K562 (cell line): Measurements from ENCODE around the gene ROPN1L. TPM values are rescaled to one million over a fixed set of nuclear protein-coding genes. Genes with fewer than 3 reads are reported as not detected.
A peak's percentile ranks its signal among the peaks of the same experiment; 100 is the strongest.

Experiments
- ATAC-seq: fragments of 200-7000 bp; cut with Tn5 transposase; 3 replicates; pipeline ENCODE4 v1.9.1; 2020; ENCODE audit warnings: moderate library complexity
- BruUV-seq: library from RNA; stranded (reverse); fragments of 400-500 nt; replicated peaks from 2 replicates; lab custom pipeline; 2021; lab: Mats Ljungman, UMichigan
- CTCF ChIA-PET: fragments of 300-600 bp; formaldehyde crosslinking; extraction: SDS; loops from one replicate; lab custom pipeline; 2021; ENCODE audit warnings: low intra/inter-chr PET ratio; lab: Yijun Ruan, JAX
- POLR2A ChIA-PET: fragments of 300-600, 350-650 bp; sonication (Branson Sonifier 250); formaldehyde crosslinking; extraction: SDS; loops from one replicate; lab custom pipeline; 2021; ENCODE audit warnings: antibody characterized with exemption, inconsistent platforms; lab: Yijun Ruan, JAX
- DNase-seq, 4 experiments: peaks; one replicate each; pipeline versions ENCODE4 v3.0.0 to v3.0.0-alpha.2; 2011 to 2018; ENCODE audit warnings: low spot score in 3 of 4, mixed read lengths in 3 of 4; ENCODE audit errors: extremely low read depth in 1 of 4
- FAIRE-seq: peaks from 2 replicates; lab custom pipeline; 2011; peaks lifted over from hg19 to GRCh38; lab: Jason Lieb, UNC
- H2AFZ ChIP-seq: 2 replicates; pipeline ENCODE4 v1.6.0; 2011; ENCODE audit warnings: low read depth, low read length, control low read depth, inconsistent platforms
- H3K27ac ChIP-seq: fragments of 200-600 bp; 3 replicates; pipeline ENCODE4 v1.8.0; 2011; ENCODE audit warnings: low read depth, mild to moderate bottlenecking, control low read depth, inconsistent platforms, low read length, moderate library complexity, mixed read lengths; ENCODE audit errors: extremely low read depth
- H3K27me3 ChIP-seq, 2 experiments: fragments of 300-600 bp in 1 of 2; 2 replicates in 1 of 2; 3 replicates in 1 of 2; pipeline versions ENCODE4 v1.6.0 to v1.8.0; 2011; ENCODE audit warnings: inconsistent platforms in 2 of 2, low read length in 2 of 2, mild to moderate bottlenecking in 1 of 2, mixed read lengths in 1 of 2, moderate library complexity in 1 of 2; ENCODE audit not compliant: control insufficient read depth in 2 of 2, insufficient read depth in 2 of 2
- H3K36me3 ChIP-seq: fragments of 300-600 bp; 3 replicates; pipeline ENCODE4 v1.8.0; 2011; ENCODE audit warnings: mild to moderate bottlenecking, low read length, inconsistent platforms; ENCODE audit not compliant: control insufficient read depth, insufficient read depth
- H3K4me1 ChIP-seq, 2 experiments: fragments of 200-600 bp in 1 of 2; replicated peaks in 1 of 2; 2 replicates in 1 of 2; 3 replicates in 1 of 2; pipeline versions ENCODE4 v1.5.1 to v1.8.0; 2011; ENCODE audit warnings: inconsistent platforms in 2 of 2, low read length in 2 of 2, mild to moderate bottlenecking in 1 of 2, mixed read lengths in 1 of 2, moderate library complexity in 1 of 2; ENCODE audit not compliant: control insufficient read depth in 2 of 2, insufficient read depth in 2 of 2
- H3K4me2 ChIP-seq: 2 replicates; pipeline ENCODE4 v1.6.1; 2011; ENCODE audit warnings: low read length, control low read depth, inconsistent platforms, mixed read lengths; ENCODE audit not compliant: insufficient read depth
- H3K4me3 ChIP-seq: fragments of 200-600 bp; sonication (generic), shearing (Covaris generic); 2 replicates; pipeline ENCODE4 v1.5.1; 2016; ENCODE audit warnings: control low read depth, inconsistent platforms
- H3K79me2 ChIP-seq: fragments of 200-600 bp; 3 replicates; pipeline ENCODE4 v1.8.0; 2011; ENCODE audit warnings: low read length, inconsistent platforms; ENCODE audit not compliant: control insufficient read depth, insufficient read depth
- H3K9ac ChIP-seq, 2 experiments: 2 replicates each; pipeline versions ENCODE4 v1.6.0 to v1.6.1; 2011; ENCODE audit warnings: low read depth in 2 of 2, low read length in 2 of 2, control low read depth in 1 of 2, inconsistent platforms in 1 of 2, mild to moderate bottlenecking in 1 of 2, mixed read lengths in 1 of 2; ENCODE audit not compliant: insufficient read depth in 1 of 2
- H3K9me1 ChIP-seq: one replicate; pipeline ENCODE4 v1.6.0; 2011; ENCODE audit warnings: inconsistent platforms, mild to moderate bottlenecking, low read length, moderate library complexity; ENCODE audit not compliant: control insufficient read depth, insufficient read depth
- H3K9me3 ChIP-seq: replicated peaks from 2 replicates; pipeline ENCODE4 v1.5.1; 2011; ENCODE audit warnings: low read depth, low read length, inconsistent platforms; ENCODE audit not compliant: control insufficient read depth, insufficient read depth
- H4K20me1 ChIP-seq: replicated peaks from 2 replicates; pipeline ENCODE4 v1.6.1; 2011; ENCODE audit warnings: low read length, inconsistent platforms, mixed read lengths; ENCODE audit not compliant: control insufficient read depth, insufficient read depth
- ATF7 ChIP-seq: fragments of 450-650 bp; IDR thresholded peaks from 2 replicates; pipeline ENCODE4 v1.7.1; 2014; ENCODE audit warnings: mild to moderate bottlenecking, moderate library complexity
- DPF2 ChIP-seq: fragments of 450-650 bp; IDR thresholded peaks from 2 replicates; pipeline ENCODE4 v1.6.1; 2016
- FOXA3 ChIP-seq, 2 experiments: fragments of 450-650 bp in 1 of 2; sonication (generic) in 1 of 2; formaldehyde crosslinking; IDR thresholded peaks in 1 of 2; conservative IDR thresholded peaks in 1 of 2; 2 replicates each; pipeline versions ENCODE4 v1.4.0 to v1.8.0; 2020 to 2022; ENCODE audit warnings: mild to moderate bottlenecking in 2 of 2, missing genetic modification reagents in 1 of 2
- SMAD4 ChIP-seq: fragments of 250-450 bp; sonication (Bioruptor Pico); conservative IDR thresholded peaks from 2 replicates; pipeline ENCODE4 v1.8.0; 2021; ENCODE audit warnings: inconsistent platforms, mild to moderate bottlenecking, moderate library complexity
- SMARCA4 ChIP-seq: fragments of 450-650 bp; IDR thresholded peaks from 2 replicates; pipeline ENCODE4 v1.6.1; 2016
- STAT5A ChIP-seq: IDR thresholded peaks from 2 replicates; pipeline ENCODE4 v1.6.1; 2012; ENCODE audit warnings: low read length, inconsistent platforms, borderline replicate concordance
- TARDBP ChIP-seq: fragments of 450-650 bp; IDR thresholded peaks from 2 replicates; pipeline ENCODE4 v1.6.1; 2016
- ZBED1 ChIP-seq: IDR thresholded peaks from 2 replicates; pipeline ENCODE4 v1.6.1; 2014
- ZEB2 ChIP-seq: fragments of 450-650 bp; IDR thresholded peaks from 2 replicates; pipeline ENCODE4 v1.6.1; 2016
- ZNF24 ChIP-seq: fragments of 450-650 bp; IDR thresholded peaks from 2 replicates; pipeline ENCODE4 v1.6.1; 2016
- ZNF830 ChIP-seq: fragments of 250-450 bp; sonication (Bioruptor Pico); IDR thresholded peaks from 2 replicates; pipeline ENCODE4 v1.5.0; 2021; ENCODE audit warnings: mild to moderate bottlenecking
- WGBS: fragments of 100-300 bp; shearing (Covaris generic); methylation state at CpG from one replicate; pipeline ENCODE4 v1.1.6; 2016; ENCODE audit warnings: low coverage, mixed read lengths; ENCODE audit not compliant: insufficient coverage; ENCODE audit errors: missing lambda C conversion rate; 5-methylcytosine and 5-hydroxymethylcytosine counted together
- in situ Hi-C: fragments of 300-500 bp; cut with MboI; formaldehyde crosslinking; loops from 4 replicates; pipeline ENCODE4 v1.15.0; 2018; ENCODE audit warnings: inconsistent platforms, mixed read lengths
- intact Hi-C: fragments of 100-400 bp; cut with micrococcal nuclease; formaldehyde crosslinking; loops from 2 replicates; pipeline ENCODE4 v1.14.2; 2022
- polyA plus RNA-seq, 8 experiments: library from polyadenylated mRNA; depleted of rRNA in 4 of 8; stranded (reverse) in 5 of 8; unstranded in 3 of 8; fragments of >200 nt; fragmentation: Nextera tagmentation in 2 of 8; fragmentation: Illumina TruSeq in 1 of 8; extraction: Ambion mirVana in 2 of 8; extraction: Trizol in 1 of 8; gene quantifications; 2 replicates each; pipeline versions ENCODE4 v1.2.1 to v1.2.3, GENCODE V29; 2011 to 2014; ENCODE audit warnings: inconsistent platforms in 1 of 8, missing spikeins in 1 of 8
- total RNA-seq, 7 experiments: library from RNA; depleted of rRNA in 6 of 7; stranded (reverse); fragments of >200 nt in 6 of 7; fragmentation: Illumina TruSeq in 2 of 7; extraction: Trizol in 2 of 7; gene quantifications; 2 replicates each; pipeline versions ENCODE4 v1.2.1 to v1.2.3, GENCODE V29; 2011 to 2021; ENCODE audit warnings: low replicate concordance in 1 of 7
- TF ChIP-seq, protein P1 (sequence below): fragments of 450-650 bp; IDR thresholded peaks from 2 replicates; pipeline ENCODE4 v1.6.1; 2017; ENCODE audit warnings: antibody characterized with exemption, mild to moderate bottlenecking
- TF ChIP-seq, protein P2 (sequence below): fragments of 450-650 bp; formaldehyde crosslinking; IDR thresholded peaks from 2 replicates; pipeline ENCODE4 v1.4.0; 2020; ENCODE audit warnings: mild to moderate bottlenecking, moderate library complexity
- TF ChIP-seq, protein P3 (sequence below), 2 experiments: fragments of 150-350 bp in 1 of 2; IDR thresholded peaks; 2 replicates each; pipeline ENCODE4 v1.6.1; 2012 to 2016; ENCODE audit warnings: low read depth in 2 of 2, low read length in 2 of 2, mild to moderate bottlenecking in 1 of 2, moderate library complexity in 1 of 2

Gene ROPN1L
- total and polyA plus RNA-seq, 9 of the 15 experiments (the other 6 are each of a cell fraction or from before 2014, with no cell fraction given): 0.04 to 0.85 (median 0.24) TPM; not detected in 3

DNA sequence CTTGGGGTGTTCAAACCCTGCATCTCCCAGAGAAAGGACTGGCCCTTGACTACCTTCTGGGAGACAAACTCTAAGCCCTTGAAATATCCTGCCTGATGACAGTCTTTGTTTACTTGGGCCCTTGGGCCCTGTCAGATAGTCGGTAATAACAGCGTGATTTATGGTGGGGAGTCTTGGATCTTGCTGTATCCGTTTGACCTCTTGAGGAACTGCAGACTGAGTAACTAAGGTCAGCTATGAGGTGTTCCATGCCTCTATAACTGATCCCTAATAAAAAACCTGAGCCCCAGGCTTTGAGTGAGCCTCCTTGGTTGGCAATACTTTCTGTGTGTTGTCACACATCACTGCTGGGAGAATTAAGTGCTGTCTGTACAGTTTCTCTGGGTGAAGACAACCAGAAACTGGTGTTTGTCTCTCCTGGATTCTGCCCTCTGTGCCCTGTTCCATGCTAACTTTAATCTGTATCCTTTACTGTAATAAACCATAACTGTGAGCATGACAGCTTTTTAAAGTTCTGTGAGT, 66.0 kb downstream of the ROPN1L start:
- H3K27me3 ChIP-seq: peaks cover 4 to 28% of the 10 kb centered on the region in 2 experiments; a peak in 3 of 5 replicates
- no peaks in the 10 kb centered on the region for H4K20me1 ChIP-seq
- H3K4me3 ChIP-seq: no peak overlapping the region
- H3K36me3 ChIP-seq: no peaks in the 10 kb centered on the region
- ATAC-seq: peak; percentile 73
- H2AFZ ChIP-seq: no peak overlapping the region
- FAIRE-seq: peak; percentile 76
- 3% methylated on average over 3 of the region's 3 CpGs for WGBS
- H3K9me3 ChIP-seq: no peaks in the 10 kb centered on the region
- H3K4me1 ChIP-seq: peaks cover 16 to 49% of the 10 kb centered on the region in 2 experiments
- POLR2A ChIA-PET: interaction anchor here (1.0 to 1.4 kb wide), 2 partner anchors 12 to 33 kb away, joined by 3 to 5 read pairs; no protein-coding TSS in a partner anchor
- peak in 2 of 4 experiments; percentile 75 to 81 for DNase-seq
- peak overlapping the region; percentile 20; the same call in 1 of the 2 replicates for H3K4me2 ChIP-seq
- no peak overlapping the region for H3K9ac ChIP-seq
- no TSS peak for BruUV-seq
- peak overlapping the region; percentile 6; the same call in 1 of the 3 replicates for H3K27ac ChIP-seq
- CTCF ChIA-PET: no interaction called here
- no peaks in the 10 kb centered on the region for H3K9me1 ChIP-seq
- in situ Hi-C loops (no loop called here), intact Hi-C loops (loop anchor here (10.0 kb wide), 2 partner anchors 153 to 257 kb away; partner anchors contain the start of genes DAP and MARCHF6)
- H3K79me2 ChIP-seq: no peaks in the 10 kb centered on the region
- TF ChIP-seq STAT5A (peak; percentile 56; the same call in 1 of the 2 replicates), SMAD4 (CRISPR knock-in tag) (peak; percentile 96), ZBED1 (no peak), DPF2 (peak; percentile 87), ZEB2 (peak; percentile 88), SMARCA4 (peak; percentile 88), TARDBP (0 out of 2 replicates have a peak, but pooled peaks have one; percentile 41), ZNF24 (peak; percentile 37; the same call in 1 of the 2 replicates), FOXA3 (CRISPR knock-in tag; conservative IDR thresholded peaks at IDR 0.05 in 1 of 2, IDR thresholded peaks at IDR 0.05 in 1 of 2) (peak; percentile 99 to 100), ZNF830 (CRISPR knock-in tag) (no peak), ATF7 (peak; percentile 84)
- TF ChIP-seq, protein P1, sequence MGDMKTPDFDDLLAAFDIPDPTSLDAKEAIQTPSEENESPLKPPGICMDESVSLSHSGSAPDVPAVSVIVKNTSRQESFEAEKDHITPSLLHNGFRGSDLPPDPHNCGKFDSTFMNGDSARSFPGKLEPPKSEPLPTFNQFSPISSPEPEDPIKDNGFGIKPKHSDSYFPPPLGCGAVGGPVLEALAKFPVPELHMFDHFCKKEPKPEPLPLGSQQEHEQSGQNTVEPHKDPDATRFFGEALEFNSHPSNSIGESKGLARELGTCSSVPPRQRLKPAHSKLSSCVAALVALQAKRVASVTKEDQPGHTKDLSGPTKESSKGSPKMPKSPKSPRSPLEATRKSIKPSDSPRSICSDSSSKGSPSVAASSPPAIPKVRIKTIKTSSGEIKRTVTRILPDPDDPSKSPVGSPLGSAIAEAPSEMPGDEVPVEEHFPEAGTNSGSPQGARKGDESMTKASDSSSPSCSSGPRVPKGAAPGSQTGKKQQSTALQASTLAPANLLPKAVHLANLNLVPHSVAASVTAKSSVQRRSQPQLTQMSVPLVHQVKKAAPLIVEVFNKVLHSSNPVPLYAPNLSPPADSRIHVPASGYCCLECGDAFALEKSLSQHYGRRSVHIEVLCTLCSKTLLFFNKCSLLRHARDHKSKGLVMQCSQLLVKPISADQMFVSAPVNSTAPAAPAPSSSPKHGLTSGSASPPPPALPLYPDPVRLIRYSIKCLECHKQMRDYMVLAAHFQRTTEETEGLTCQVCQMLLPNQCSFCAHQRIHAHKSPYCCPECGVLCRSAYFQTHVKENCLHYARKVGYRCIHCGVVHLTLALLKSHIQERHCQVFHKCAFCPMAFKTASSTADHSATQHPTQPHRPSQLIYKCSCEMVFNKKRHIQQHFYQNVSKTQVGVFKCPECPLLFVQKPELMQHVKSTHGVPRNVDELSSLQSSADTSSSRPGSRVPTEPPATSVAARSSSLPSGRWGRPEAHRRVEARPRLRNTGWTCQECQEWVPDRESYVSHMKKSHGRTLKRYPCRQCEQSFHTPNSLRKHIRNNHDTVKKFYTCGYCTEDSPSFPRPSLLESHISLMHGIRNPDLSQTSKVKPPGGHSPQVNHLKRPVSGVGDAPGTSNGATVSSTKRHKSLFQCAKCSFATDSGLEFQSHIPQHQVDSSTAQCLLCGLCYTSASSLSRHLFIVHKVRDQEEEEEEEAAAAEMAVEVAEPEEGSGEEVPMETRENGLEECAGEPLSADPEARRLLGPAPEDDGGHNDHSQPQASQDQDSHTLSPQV: no peak
- TF ChIP-seq, protein P2, sequence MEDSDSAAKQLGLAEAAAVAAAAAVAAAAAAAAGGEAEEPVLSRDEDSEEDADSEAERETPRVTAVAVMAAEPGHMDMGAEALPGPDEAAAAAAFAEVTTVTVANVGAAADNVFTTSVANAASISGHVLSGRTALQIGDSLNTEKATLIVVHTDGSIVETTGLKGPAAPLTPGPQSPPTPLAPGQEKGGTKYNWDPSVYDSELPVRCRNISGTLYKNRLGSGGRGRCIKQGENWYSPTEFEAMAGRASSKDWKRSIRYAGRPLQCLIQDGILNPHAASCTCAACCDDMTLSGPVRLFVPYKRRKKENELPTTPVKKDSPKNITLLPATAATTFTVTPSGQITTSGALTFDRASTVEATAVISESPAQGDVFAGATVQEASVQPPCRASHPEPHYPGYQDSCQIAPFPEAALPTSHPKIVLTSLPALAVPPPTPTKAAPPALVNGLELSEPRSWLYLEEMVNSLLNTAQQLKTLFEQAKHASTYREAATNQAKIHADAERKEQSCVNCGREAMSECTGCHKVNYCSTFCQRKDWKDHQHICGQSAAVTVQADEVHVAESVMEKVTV (CRISPR knock-in tag): 0 out of 2 replicates have a peak, but pooled peaks have one; percentile 27
- TF ChIP-seq, protein P3, sequence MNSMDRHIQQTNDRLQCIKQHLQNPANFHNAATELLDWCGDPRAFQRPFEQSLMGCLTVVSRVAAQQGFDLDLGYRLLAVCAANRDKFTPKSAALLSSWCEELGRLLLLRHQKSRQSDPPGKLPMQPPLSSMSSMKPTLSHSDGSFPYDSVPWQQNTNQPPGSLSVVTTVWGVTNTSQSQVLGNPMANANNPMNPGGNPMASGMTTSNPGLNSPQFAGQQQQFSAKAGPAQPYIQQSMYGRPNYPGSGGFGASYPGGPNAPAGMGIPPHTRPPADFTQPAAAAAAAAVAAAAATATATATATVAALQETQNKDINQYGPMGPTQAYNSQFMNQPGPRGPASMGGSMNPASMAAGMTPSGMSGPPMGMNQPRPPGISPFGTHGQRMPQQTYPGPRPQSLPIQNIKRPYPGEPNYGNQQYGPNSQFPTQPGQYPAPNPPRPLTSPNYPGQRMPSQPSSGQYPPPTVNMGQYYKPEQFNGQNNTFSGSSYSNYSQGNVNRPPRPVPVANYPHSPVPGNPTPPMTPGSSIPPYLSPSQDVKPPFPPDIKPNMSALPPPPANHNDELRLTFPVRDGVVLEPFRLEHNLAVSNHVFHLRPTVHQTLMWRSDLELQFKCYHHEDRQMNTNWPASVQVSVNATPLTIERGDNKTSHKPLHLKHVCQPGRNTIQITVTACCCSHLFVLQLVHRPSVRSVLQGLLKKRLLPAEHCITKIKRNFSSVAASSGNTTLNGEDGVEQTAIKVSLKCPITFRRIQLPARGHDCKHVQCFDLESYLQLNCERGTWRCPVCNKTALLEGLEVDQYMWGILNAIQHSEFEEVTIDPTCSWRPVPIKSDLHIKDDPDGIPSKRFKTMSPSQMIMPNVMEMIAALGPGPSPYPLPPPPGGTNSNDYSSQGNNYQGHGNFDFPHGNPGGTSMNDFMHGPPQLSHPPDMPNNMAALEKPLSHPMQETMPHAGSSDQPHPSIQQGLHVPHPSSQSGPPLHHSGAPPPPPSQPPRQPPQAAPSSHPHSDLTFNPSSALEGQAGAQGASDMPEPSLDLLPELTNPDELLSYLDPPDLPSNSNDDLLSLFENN (IDR thresholded peaks at IDR 0.05; ENCODE audit: low read depth in 2 of 2, low read length in 2 of 2): peak in 1 of 2 experiments; percentile 69; a peak in 1 of 4 replicates
